NT2/D1 (cell line): Measurements from ENCODE around the gene RNF168.

Experiments used
- SUZ12 ChIP-seq: IDR thresholded peaks from 2 replicates; pipeline ENCODE4 v1.6.1; 2011; ENCODE audit not compliant: insufficient read length, insufficient read depth; ENCODE audit errors: extremely low read depth
- YY1 ChIP-seq: IDR thresholded peaks from 2 replicates; pipeline ENCODE4 v1.6.1; 2011; ENCODE audit not compliant: insufficient read length, insufficient read depth
- ZNF274 ChIP-seq: IDR thresholded peaks from 2 replicates; pipeline ENCODE4 v1.6.1; 2011; ENCODE audit warnings: mild to moderate bottlenecking, low read depth, low read length

DNA sequence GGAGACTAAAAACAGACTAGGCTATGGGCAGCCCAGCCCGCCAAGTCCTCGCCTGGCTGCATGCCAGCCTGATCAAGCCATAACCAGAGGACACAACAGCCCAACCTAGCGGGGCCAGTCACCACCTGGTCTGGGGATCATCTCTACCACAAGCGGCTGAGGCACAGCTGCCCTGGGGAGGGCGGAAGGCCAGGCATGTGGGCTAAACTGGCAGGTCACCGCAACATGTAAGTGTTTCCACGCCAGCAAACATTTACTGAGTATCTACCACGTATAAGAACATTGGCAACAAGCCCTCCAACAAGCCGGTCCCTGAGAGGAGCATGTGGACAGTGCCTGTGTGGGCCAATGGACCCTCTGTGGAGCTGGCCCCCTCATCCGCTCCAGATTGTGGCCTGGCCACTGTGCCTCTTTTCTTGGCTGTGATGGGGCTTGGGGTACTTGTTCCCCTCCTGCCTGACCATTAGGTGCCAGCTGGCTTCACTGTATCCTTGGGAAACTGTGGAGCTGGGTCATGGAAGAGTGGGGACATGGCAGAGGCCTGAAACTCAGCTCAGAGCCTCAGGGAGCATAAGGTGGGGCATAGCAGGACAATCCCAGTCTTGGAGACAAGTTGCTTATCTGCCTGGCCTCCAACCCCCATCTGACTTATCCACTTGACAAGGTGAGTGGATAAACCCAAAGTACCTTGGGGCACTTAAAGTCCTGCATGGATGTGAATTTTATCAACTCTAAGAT lies 80.4 kb downstream of the RNF168 start:
- TF ChIP-seq YY1 (no peak), SUZ12 (no peak), ZNF274 (no peak)
